ENCODE data around the gene NRXN2. TPM values are rescaled to one million over a fixed set of nuclear protein-coding genes. Genes with fewer than 3 reads are reported as not detected.
"Not testable (repeated sequence)": the region's sequence is repeated elsewhere in the genome, so short reads cannot be mapped to it uniquely, and the experiment has no call there.

NRXN2 gene
- total RNA-seq, 1 donor from 2014 or later = 3.5 TPM

DNA sequence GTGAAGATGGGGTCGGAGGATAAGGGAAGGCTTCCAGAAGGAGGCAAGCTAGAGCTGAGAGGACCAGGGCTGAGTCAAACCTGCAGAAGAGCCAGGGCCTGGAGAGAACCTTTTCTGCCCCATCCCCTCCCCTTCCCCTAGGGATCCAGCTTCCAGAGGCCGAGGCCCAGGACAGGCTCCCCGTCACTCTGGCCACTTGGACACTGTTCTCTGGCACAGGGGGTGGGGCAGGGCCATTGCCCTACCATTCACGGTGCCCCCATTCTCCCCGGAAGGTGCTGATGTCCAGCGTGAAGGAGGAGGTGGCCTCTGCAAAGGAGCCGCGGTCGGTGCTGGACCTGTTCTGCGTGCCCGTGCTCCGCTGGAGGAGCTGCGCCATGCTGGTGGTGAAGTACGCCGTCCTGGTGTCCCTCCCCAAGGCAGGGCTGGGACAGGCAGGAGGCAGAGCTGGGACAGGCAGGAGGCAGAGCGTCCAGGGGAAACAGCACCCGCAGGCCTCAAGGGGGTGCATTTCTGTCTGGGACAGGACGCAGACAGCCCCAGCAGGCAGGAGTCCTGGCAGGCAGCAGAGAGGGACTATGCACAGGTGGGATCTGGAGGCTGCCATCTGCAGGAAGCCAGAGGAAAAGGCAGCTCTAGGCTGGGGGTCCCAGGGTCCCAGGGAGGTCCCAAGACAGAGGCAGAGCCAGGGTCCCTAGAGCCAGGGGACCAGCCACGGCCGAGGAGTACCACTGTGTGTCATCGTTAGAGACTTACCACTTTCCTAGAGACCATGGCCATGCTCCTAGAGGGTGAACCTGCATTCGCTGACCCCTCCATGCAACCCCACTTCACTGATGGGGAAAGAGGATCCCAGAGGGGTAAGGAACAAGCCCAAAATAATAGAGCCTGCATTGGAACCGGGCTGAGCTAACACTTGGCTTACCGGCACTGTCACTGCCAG lies 157.8 kb downstream of the NRXN2 start:
- intact Hi-C loops (cut with DNase I) = no loop called here
- no peak for DNase-seq (ENCODE audit: low spot score)

GRCh38 chr11:64564419-64564818 lies 158.6 kb downstream of the NRXN2 start:
- intact Hi-C loops (cut with DNase I) = no loop called here
- DNase-seq (ENCODE audit: low spot score) = no peak

GRCh38 chr11:64563966-64564365 lies 159.0 kb downstream of the NRXN2 start:
- DNase-seq (ENCODE audit: low spot score) = no peak

GRCh38 chr11:64562723-64563351 lies 160.2 kb downstream of the NRXN2 start:
- intact Hi-C loops (cut with DNase I) = no loop called here
- DNase-seq (ENCODE audit: low spot score) = peak; percentile 55

More at GRCh38 chr11:64563966-64564365, 159.0 kb downstream of the NRXN2 start:
- intact Hi-C loops (cut with DNase I) = no loop called here

DNA sequence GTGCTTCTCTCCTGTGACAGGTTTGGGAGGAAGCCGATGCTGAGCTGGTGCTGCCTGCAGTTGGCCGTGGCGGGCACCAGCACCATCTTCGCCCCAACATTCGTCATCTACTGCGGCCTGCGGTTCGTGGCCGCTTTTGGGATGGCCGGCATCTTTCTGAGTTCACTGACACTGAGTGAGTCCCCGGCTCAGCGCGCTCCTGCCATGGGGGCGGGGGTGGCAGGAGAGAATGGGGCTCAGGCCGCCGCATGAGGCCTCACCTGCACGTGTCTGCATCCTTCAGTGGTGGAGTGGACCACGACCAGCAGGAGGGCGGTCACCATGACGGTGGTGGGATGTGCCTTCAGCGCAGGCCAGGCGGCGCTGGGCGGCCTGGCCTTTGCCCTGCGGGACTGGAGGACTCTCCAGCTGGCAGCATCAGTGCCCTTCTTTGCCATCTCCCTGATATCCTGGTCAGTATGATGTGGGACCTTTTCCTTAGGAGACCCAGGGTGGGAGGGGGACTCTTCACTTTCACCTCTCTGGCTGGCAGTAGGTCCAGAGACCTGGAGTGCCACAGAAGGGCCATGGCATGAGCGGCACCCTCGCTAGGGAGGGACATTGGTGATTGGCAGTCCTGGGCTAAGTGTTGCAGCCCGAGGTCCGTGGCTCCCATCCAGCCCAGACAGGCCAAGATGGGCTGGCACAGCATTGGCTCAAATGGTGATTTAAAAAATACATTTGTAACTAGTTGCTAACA lies 160.8 kb downstream of the NRXN2 start:
- intact Hi-C loops (cut with DNase I) = no loop called here
- DNase-seq (ENCODE audit: low spot score) = no peak

GRCh38 chr11:64561429-64561828 lies 161.6 kb downstream of the NRXN2 start:
- peak; percentile 26 for DNase-seq (ENCODE audit: low spot score)
- intact Hi-C loops (cut with DNase I) = not testable (repeated sequence)

- no peak for DNase-seq (ENCODE audit: low spot score)
- intact Hi-C loops (cut with DNase I) = no loop called here
Observed at GRCh38 chr11:64560941-64561340, 162.1 kb downstream of the NRXN2 start.

DNA sequence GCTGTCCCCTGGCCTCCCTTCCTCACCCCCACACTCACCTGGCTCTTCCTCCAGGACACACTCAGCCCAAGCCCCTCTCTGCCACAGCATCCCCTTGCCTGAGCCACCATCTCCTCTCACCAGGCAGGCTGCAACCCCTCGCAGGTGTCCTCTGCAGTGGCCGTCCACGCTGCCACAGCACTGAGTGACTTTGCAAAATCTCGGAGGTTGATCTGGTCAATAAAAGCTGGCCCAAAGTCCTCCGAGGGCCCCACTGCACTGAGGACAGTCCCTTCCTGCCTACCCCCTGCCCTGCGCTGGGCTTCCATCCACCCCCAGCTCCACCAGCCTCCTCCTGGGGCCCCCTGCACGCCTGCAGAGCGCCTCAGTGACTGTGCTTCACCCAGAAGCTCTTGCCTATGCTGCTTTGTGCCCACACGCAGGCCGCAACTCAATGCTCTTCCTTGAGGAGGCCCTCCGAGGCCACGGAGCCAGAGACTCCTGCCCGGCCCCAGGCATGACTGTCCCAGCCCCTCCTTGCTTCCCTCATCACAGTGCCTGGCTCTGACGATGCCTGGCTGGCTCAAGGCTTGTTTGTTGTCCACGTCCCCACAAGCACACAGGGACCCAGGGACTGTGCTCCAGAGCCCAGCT lies 162.7 kb downstream of the NRXN2 start:
- DNase-seq (ENCODE audit: low spot score) = no peak
- intact Hi-C loops (cut with DNase I) = no loop called here

- intact Hi-C loops (cut with DNase I) = no loop called here
- no peak for DNase-seq (ENCODE audit: low spot score)
Observed at GRCh38 chr11:64559351-64560138, 163.5 kb downstream of the NRXN2 start.

- DNase-seq (ENCODE audit: low spot score) = no peak
- intact Hi-C loops (cut with DNase I) = no loop called here
Observed at GRCh38 chr11:64558869-64559268, 164.1 kb downstream of the NRXN2 start.

DNA sequence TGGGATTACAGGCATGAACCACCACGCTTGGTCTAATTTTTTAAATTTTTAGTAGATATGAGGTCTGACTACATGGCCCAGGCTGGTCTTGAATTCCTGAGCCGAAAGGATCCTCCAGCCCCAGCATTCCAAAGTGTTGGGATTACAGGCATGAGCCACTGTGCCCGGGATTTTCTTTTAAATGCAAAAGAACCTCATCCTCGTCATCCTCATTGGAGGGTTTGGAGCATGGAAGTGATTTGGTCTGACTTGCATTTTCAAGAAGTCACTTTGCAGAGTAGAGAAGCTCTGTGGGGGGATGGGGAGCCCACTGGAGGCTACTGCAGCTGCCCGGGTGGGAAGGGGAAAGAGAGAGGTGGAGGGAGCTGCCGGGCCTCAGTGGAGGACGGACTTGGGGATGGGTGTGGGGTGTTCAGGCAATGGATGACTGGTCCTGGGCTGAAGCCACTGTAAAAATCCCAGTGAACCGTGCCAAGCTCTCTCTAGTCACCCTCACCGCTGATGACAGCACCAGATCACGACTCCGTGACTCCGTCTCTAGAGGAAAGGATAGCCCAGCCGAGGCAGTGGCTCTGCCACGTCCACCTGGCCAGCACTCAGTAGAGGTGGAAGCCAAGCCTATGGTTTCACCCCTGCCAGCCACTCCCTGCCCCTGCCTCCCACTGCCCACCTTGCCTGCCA lies 164.8 kb downstream of the NRXN2 start:
- peak; percentile 33 for DNase-seq (ENCODE audit: low spot score)
- intact Hi-C loops (cut with DNase I) = no loop called here

- peak; percentile 39 for DNase-seq (ENCODE audit: low spot score)
- intact Hi-C loops (cut with DNase I) = no loop called here
Observed at GRCh38 chr11:64556721-64557250, 166.2 kb downstream of the NRXN2 start.

Other genes starting within 250 kb of the NRXN2 start
- not detected for gene SLC22A11, start 167.3 kb downstream of the NRXN2 start, total RNA-seq
- gene SLC22A12, start 132.0 kb downstream of the NRXN2 start, total RNA-seq = not detected
- gene RASGRP2, start 20.9 kb upstream of the NRXN2 start, total RNA-seq = 30.8 TPM
- 42.5 TPM for gene PYGM, start 36.8 kb upstream of the NRXN2 start, total RNA-seq
- 175 TPM for gene SF1, start 55.3 kb upstream of the NRXN2 start, total RNA-seq
- gene MAP4K2, start 80.0 kb upstream of the NRXN2 start, total RNA-seq = 6.7 TPM
- gene MEN1, start 87.4 kb upstream of the NRXN2 start, total RNA-seq = 8.6 TPM
- gene CDC42BPG, start 121.5 kb upstream of the NRXN2 start, total RNA-seq = 1.2 TPM
- gene EHD1, start 155.4 kb upstream of the NRXN2 start, total RNA-seq = 50.9 TPM
- gene ATG2A, start 194.0 kb upstream of the NRXN2 start, total RNA-seq = 14.6 TPM
- gene PPP2R5B, start 201.5 kb upstream of the NRXN2 start, total RNA-seq = 24.9 TPM
- not detected for gene GPHA2, start 212.7 kb upstream of the NRXN2 start, total RNA-seq
- gene MAJIN, start 248.9 kb upstream of the NRXN2 start, total RNA-seq = not detected

Measured in cardiac septum (tissue), 1 donor.